ENCODE data around the gene PRR5. TPM values are rescaled to one million over a fixed set of nuclear protein-coding genes. Genes with fewer than 3 reads are reported as not detected.

The PRR5 gene
- total and polyA plus RNA-seq, 2 donors (not counting 1 experiment from before 2014, with no cell fraction given), result 18.4 to 36.1 TPM

DNA sequence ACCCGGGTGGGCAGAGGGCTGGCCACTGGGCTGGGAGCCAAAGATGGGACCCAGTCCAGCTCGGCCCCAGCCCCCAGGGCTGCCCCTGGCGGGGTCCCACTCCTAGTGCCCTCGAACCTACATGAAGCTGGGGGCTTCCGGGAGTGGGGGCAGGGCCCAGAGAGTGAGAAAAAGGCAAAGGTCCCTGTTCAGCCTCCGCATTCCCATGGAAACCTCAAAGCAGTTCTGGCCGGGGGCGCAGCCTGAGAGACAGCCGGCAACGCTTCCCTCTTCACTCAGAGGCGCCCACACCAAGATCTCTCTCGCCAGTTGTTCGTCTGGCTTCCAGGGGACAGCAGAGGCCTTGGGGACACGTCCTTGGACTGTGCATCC is 28.0 kb downstream of the PRR5 start:
- no peak overlapping the region for H3K4me2 ChIP-seq (replicated peaks; ENCODE audit: low read depth, low read length, poor library complexity, severe bottlenecking)
- no peaks in the 10 kb centered on the region for H3K79me2 ChIP-seq (ENCODE audit: control insufficient read depth, insufficient read depth, low read length)
- no peaks in the 10 kb centered on the region for H4K20me1 ChIP-seq (ENCODE audit: control insufficient read depth, insufficient read depth, low read length, poor library complexity, severe bottlenecking)
- TF ChIP-seq, protein P1, sequence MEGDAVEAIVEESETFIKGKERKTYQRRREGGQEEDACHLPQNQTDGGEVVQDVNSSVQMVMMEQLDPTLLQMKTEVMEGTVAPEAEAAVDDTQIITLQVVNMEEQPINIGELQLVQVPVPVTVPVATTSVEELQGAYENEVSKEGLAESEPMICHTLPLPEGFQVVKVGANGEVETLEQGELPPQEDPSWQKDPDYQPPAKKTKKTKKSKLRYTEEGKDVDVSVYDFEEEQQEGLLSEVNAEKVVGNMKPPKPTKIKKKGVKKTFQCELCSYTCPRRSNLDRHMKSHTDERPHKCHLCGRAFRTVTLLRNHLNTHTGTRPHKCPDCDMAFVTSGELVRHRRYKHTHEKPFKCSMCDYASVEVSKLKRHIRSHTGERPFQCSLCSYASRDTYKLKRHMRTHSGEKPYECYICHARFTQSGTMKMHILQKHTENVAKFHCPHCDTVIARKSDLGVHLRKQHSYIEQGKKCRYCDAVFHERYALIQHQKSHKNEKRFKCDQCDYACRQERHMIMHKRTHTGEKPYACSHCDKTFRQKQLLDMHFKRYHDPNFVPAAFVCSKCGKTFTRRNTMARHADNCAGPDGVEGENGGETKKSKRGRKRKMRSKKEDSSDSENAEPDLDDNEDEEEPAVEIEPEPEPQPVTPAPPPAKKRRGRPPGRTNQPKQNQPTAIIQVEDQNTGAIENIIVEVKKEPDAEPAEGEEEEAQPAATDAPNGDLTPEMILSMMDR (IDR thresholded peaks at IDR 0.05), result no peak
- TF ChIP-seq EZH2 (IDR thresholded peaks at IDR 0.05; ENCODE audit: borderline replicate concordance, insufficient read depth, low read depth, low read length, poor library complexity, severe bottlenecking), result no peak
- ATAC-seq (ENCODE audit: low read depth), result no peak
- H3K27me3 Mint-ChIP-seq, result no peaks in the 10 kb centered on the region
- WGBS (ENCODE audit: insufficient coverage), result 64% methylated on average over 14 of the region's 14 CpGs
- POLR2A ChIA-PET, result no interaction called here
- no peak overlapping the region for H3K4me3 ChIP-seq (ENCODE audit: control extremely low read depth in 1 of 5, extremely low read depth in 1 of 5, insufficient read depth in 1 of 5, low read depth in 2 of 5, low read length in 4 of 5)
- H3K4me1 ChIP-seq (ENCODE audit: control insufficient read depth in 2 of 2, insufficient read depth in 2 of 2, low read length in 2 of 2), result peaks cover 0 to 13% of the 10 kb centered on the region in 2 donors
- H2AFZ ChIP-seq (ENCODE audit: insufficient read depth, low read depth, low read length, poor library complexity, severe bottlenecking), result no peak overlapping the region
- DNase-seq, result no peak
- H3K4me1 Mint-ChIP-seq, result peaks cover 7% of the 10 kb centered on the region
- peaks cover 0 to 7% of the 10 kb centered on the region in 2 experiments for H3K36me3 ChIP-seq (replicated peaks in 1 of 2; ENCODE audit: control extremely low read depth in 1 of 2, control insufficient read depth in 1 of 2, extremely low read depth in 1 of 2, insufficient read depth in 2 of 2, low read length in 1 of 2)
- no peaks in the 10 kb centered on the region for H3K9me3 ChIP-seq (ENCODE audit: control extremely low read depth in 1 of 3, control insufficient read depth in 2 of 3, insufficient read depth in 1 of 3, low read length in 2 of 3)
- H3K27ac Mint-ChIP-seq, result no peak overlapping the region
- no peaks in the 10 kb centered on the region for H3K9me3 Mint-ChIP-seq (ENCODE audit: insufficient read depth)
- H3K27me3 ChIP-seq (replicated peaks in 1 of 4; ENCODE audit: control extremely low read depth in 1 of 4, control insufficient read depth in 3 of 4, insufficient read depth in 4 of 4, low read length in 3 of 4), result no peaks in the 10 kb centered on the region
- H3K4me3 Mint-ChIP-seq, result no peak overlapping the region
- intact Hi-C loops (cut with micrococcal nuclease), result no loop called here
- no peak overlapping the region for H3K9ac ChIP-seq (ENCODE audit: low read length)
- CTCF ChIA-PET, result interaction anchor here (1.2 to 1.3 kb wide), 2 partner anchors 9 to 34 kb away, joined by 3 to 4 read pairs; no protein-coding TSS in a partner anchor
- H3K27ac ChIP-seq (ENCODE audit: low read length in 2 of 2), result no peak overlapping the region

DNA sequence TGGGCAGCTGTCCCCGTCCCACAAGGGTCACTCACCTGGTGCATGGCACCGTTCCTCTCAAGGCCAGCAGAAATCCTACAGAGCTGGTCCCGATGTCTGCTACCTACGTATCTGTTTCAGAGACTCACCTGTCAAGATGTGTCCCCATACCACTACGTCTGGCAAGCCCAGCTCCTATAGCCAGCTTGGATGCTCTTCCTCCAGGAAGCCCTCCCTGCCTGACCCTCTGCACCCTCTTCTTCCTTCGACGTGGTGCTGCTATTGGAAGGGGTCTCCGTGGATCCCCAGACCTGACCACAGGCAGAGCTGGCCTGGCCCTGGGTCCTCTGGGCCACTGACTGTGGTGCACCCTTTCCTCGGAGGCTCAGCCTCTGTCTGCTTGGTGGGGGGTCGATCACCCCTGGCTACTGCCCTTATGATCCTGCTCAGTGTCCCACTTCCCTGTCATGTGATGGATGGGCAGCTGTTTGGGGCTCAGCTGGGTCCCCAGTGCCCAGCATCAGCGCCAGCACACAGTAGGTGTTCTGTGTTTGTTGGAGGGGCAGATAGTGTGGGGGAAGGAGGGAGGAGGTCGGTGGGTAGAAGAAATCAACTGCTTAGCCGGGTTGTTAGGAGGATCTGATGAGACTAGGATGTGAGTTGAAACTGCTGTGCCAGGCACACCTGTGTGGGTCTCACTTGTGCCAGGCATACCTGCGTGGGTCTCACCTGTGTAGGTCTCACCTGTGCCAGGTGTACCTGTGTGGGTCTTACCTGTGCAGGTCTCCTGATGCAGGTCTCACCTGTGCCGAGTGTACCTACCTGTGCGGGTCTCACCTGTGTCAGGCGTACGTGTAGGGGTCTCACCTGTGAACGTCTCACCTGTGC is 28.7 kb downstream of the PRR5 start:
- no peak overlapping the region for H2AFZ ChIP-seq (ENCODE audit: insufficient read depth, low read depth, low read length, poor library complexity, severe bottlenecking)
- CTCF ChIA-PET, result interaction anchor here (1.0 to 1.3 kb wide), 3 partner anchors 8 to 46 kb away, joined by 3 to 4 read pairs (median 3); no protein-coding TSS in a partner anchor
- no peak overlapping the region for H3K27ac Mint-ChIP-seq
- no peaks in the 10 kb centered on the region for H4K20me1 ChIP-seq (ENCODE audit: control insufficient read depth, insufficient read depth, low read length, poor library complexity, severe bottlenecking)
- no peaks in the 10 kb centered on the region for H3K9me3 ChIP-seq (ENCODE audit: control extremely low read depth in 1 of 3, control insufficient read depth in 2 of 3, insufficient read depth in 1 of 3, low read length in 2 of 3)
- intact Hi-C loops (cut with micrococcal nuclease), result no loop called here
- no peaks in the 10 kb centered on the region for H3K9me3 Mint-ChIP-seq (ENCODE audit: insufficient read depth)
- H3K9ac ChIP-seq (ENCODE audit: low read length), result no peak overlapping the region
- POLR2A ChIA-PET, result no interaction called here
- ATAC-seq (ENCODE audit: low read depth) (no peak), DNase-seq (no peak)
- H3K27ac ChIP-seq (ENCODE audit: low read length in 2 of 2), result no peak overlapping the region
- WGBS (ENCODE audit: insufficient coverage), result 96% methylated on average over 19 of the region's 19 CpGs
- H3K36me3 ChIP-seq (replicated peaks in 1 of 2; ENCODE audit: control extremely low read depth in 1 of 2, control insufficient read depth in 1 of 2, extremely low read depth in 1 of 2, insufficient read depth in 2 of 2, low read length in 1 of 2), result peaks cover 0 to 7% of the 10 kb centered on the region in 2 experiments
- H3K4me1 Mint-ChIP-seq, result peaks cover 7% of the 10 kb centered on the region
- H3K79me2 ChIP-seq (ENCODE audit: control insufficient read depth, insufficient read depth, low read length), result no peaks in the 10 kb centered on the region
- no peak overlapping the region for H3K4me3 Mint-ChIP-seq
- no peak overlapping the region for H3K4me2 ChIP-seq (replicated peaks; ENCODE audit: low read depth, low read length, poor library complexity, severe bottlenecking)
- H3K27me3 Mint-ChIP-seq, result no peaks in the 10 kb centered on the region
- no peaks in the 10 kb centered on the region for H3K27me3 ChIP-seq (replicated peaks in 1 of 4; ENCODE audit: control extremely low read depth in 1 of 4, control insufficient read depth in 3 of 4, insufficient read depth in 4 of 4, low read length in 3 of 4)
- no peak for TF ChIP-seq EZH2 (IDR thresholded peaks at IDR 0.05; ENCODE audit: borderline replicate concordance, insufficient read depth, low read depth, low read length, poor library complexity, severe bottlenecking)
- TF ChIP-seq, protein P1 (IDR thresholded peaks at IDR 0.05), result no peak
- H3K4me3 ChIP-seq (ENCODE audit: control extremely low read depth in 1 of 5, extremely low read depth in 1 of 5, insufficient read depth in 1 of 5, low read depth in 2 of 5, low read length in 4 of 5), result no peak overlapping the region
- H3K4me1 ChIP-seq (ENCODE audit: control insufficient read depth in 2 of 2, insufficient read depth in 2 of 2, low read length in 2 of 2), result peaks cover 0 to 13% of the 10 kb centered on the region in 2 donors

All from B cell (primary cell).